ENCODE measurements around the gene RNASE4. TPM values are rescaled to one million over a fixed set of nuclear protein-coding genes. Genes with fewer than 3 reads are reported as not detected.

RNASE4 gene
- total RNA-seq, 3 donors from 2014 or later (not counting 1 experiment from before 2014, with no cell fraction given), result 0.60 to 0.68 TPM; not detected in 1

GRCh38 chr14:20711261-20711660, 26.9 kb downstream of the RNASE4 start:
- no peaks in the 10 kb centered on the region for H3K36me3 ChIP-seq (ENCODE audit: control insufficient read depth, insufficient read depth, low read length)
- Mint-ChIP-seq H3K36me3 (no peaks in the 10 kb centered on the region), H3K27ac (no peak overlapping the region), H3K9me3 (no peaks in the 10 kb centered on the region), H3K4me3 (no peak overlapping the region), H3K4me1 (no peaks in the 10 kb centered on the region), H3K27me3 (ENCODE audit: low read depth in 2 of 2) (peaks cover 5 to 18% of the 10 kb centered on the region in 2 donors)
- no peaks in the 10 kb centered on the region for H3K9me3 ChIP-seq (ENCODE audit: control insufficient read depth, insufficient read depth, low read length)
- intact Hi-C loops (cut with micrococcal nuclease), result no loop called here
- no peak overlapping the region for H3K4me3 ChIP-seq (ENCODE audit: low read length)
- TF ChIP-seq, protein P1, sequence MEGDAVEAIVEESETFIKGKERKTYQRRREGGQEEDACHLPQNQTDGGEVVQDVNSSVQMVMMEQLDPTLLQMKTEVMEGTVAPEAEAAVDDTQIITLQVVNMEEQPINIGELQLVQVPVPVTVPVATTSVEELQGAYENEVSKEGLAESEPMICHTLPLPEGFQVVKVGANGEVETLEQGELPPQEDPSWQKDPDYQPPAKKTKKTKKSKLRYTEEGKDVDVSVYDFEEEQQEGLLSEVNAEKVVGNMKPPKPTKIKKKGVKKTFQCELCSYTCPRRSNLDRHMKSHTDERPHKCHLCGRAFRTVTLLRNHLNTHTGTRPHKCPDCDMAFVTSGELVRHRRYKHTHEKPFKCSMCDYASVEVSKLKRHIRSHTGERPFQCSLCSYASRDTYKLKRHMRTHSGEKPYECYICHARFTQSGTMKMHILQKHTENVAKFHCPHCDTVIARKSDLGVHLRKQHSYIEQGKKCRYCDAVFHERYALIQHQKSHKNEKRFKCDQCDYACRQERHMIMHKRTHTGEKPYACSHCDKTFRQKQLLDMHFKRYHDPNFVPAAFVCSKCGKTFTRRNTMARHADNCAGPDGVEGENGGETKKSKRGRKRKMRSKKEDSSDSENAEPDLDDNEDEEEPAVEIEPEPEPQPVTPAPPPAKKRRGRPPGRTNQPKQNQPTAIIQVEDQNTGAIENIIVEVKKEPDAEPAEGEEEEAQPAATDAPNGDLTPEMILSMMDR (IDR thresholded peaks at IDR 0.05), result no peak
- 64% methylated on average over 4 of the region's 4 CpGs for WGBS (ENCODE audit: insufficient coverage)
- no peaks in the 10 kb centered on the region for H3K27me3 ChIP-seq (ENCODE audit: control insufficient read depth, insufficient read depth, low read length)
- ATAC-seq (no peak), DNase-seq (no peak)
- peaks cover 5% of the 10 kb centered on the region for H3K4me1 ChIP-seq (ENCODE audit: control insufficient read depth, insufficient read depth, low read length)
- no peak overlapping the region for H3K27ac ChIP-seq (ENCODE audit: low read length)

GRCh38 chr14:20711685-20712084, 27.3 kb downstream of the RNASE4 start:
- H3K9me3 Mint-ChIP-seq, result no peaks in the 10 kb centered on the region
- H3K4me3 Mint-ChIP-seq, result no peak overlapping the region
- no peaks in the 10 kb centered on the region for H3K9me3 ChIP-seq (ENCODE audit: control insufficient read depth, insufficient read depth, low read length)
- no peak overlapping the region for H3K4me3 ChIP-seq (ENCODE audit: low read length)
- intact Hi-C loops (cut with micrococcal nuclease), result no loop called here
- H3K27ac Mint-ChIP-seq, result no peak overlapping the region
- H3K4me1 Mint-ChIP-seq, result no peaks in the 10 kb centered on the region
- no peak overlapping the region for H3K27ac ChIP-seq (ENCODE audit: low read length)
- peaks cover 5% of the 10 kb centered on the region for H3K4me1 ChIP-seq (ENCODE audit: control insufficient read depth, insufficient read depth, low read length)
- ATAC-seq, result no peak
- H3K36me3 ChIP-seq (ENCODE audit: control insufficient read depth, insufficient read depth, low read length), result no peaks in the 10 kb centered on the region
- peaks cover 5 to 21% of the 10 kb centered on the region in 2 donors for H3K27me3 Mint-ChIP-seq (ENCODE audit: low read depth in 2 of 2)
- no peaks in the 10 kb centered on the region for H3K27me3 ChIP-seq (ENCODE audit: control insufficient read depth, insufficient read depth, low read length)
- 42% methylated on average over 3 of the region's 4 CpGs for WGBS (ENCODE audit: insufficient coverage)
- no peak for DNase-seq
- H3K36me3 Mint-ChIP-seq, result no peaks in the 10 kb centered on the region
- TF ChIP-seq, protein P1 (IDR thresholded peaks at IDR 0.05), result no peak

DNA sequence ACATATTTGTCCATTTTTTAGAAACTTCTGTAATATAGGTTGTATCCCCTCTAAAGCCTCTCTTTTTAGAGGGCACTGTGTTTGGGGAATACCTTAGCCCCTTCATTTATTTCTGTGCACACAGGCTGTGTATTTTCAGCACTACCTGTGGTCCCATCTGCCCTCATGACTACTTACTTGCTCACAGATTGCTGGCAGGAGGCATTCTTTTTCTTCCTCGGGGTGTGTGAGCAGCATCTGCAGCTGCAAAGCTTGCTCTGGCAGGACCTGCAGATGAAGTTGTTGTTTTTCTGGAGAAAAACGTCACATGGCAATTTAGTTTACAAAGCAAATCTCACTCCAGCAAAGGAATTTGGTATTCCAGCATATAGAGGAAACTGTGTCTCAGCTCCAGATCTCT, 28.5 kb downstream of the RNASE4 start:
- Histone ChIP-seq H3K27me3 (ENCODE audit: control insufficient read depth, insufficient read depth, low read length) (no peaks in the 10 kb centered on the region), H3K27ac (ENCODE audit: low read length) (no peak overlapping the region), H3K36me3 (ENCODE audit: control insufficient read depth, insufficient read depth, low read length) (no peaks in the 10 kb centered on the region), H3K4me1 (ENCODE audit: control insufficient read depth, insufficient read depth, low read length) (peaks cover 5% of the 10 kb centered on the region), H3K4me3 (ENCODE audit: low read length) (no peak overlapping the region), H3K9me3 (ENCODE audit: control insufficient read depth, insufficient read depth, low read length) (no peaks in the 10 kb centered on the region)
- no peak overlapping the region for H3K27ac Mint-ChIP-seq
- no peaks in the 10 kb centered on the region for H3K36me3 Mint-ChIP-seq
- WGBS (ENCODE audit: insufficient coverage), result 49% methylated on average over 2 of the region's 2 CpGs
- no peak for ATAC-seq
- no peaks in the 10 kb centered on the region for H3K9me3 Mint-ChIP-seq
- DNase-seq, result no peak
- intact Hi-C loops (cut with micrococcal nuclease), result no loop called here
- H3K4me1 Mint-ChIP-seq, result no peaks in the 10 kb centered on the region
- TF ChIP-seq, protein P1 (IDR thresholded peaks at IDR 0.05), result no peak
- H3K4me3 Mint-ChIP-seq, result no peak overlapping the region
- peaks cover 14 to 27% of the 10 kb centered on the region in 2 donors for H3K27me3 Mint-ChIP-seq (ENCODE audit: low read depth in 2 of 2)

DNA sequence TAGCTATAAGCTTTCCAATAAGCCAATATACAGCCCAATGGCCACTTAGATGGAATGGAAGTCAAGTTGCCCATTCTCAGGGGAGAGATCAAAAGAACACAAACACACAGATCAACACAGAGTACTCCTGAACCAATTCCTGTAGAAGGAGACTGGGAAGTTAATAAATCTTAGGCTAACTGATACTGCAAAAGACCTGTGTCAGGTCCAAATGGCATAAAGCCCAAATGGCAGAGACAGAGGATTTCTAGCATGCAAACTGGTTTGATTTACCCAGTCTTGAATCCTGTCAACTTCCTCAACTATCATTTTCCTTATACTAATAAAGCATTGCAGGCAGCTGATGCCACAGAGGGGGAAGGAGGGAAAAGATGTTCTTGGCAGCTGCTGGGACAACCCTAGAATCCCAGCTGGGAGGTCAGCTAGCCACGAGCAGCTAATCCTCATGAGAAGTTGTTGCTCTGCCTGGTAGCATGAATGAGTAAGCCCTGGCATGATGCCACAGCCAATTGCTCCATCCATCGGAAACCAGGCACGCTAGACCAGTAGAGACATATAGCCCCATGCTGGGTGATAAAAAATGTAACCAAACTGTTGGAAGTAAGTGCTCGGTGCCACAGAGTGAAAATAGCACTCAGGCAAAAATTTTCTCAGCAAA, 30.4 kb downstream of the RNASE4 start:
- TF ChIP-seq, protein P1 (IDR thresholded peaks at IDR 0.05), result no peak
- ATAC-seq (no peak), DNase-seq (peak in 1 of 2 donors; percentile 12)
- no peaks in the 10 kb centered on the region for H3K9me3 ChIP-seq (ENCODE audit: control insufficient read depth, insufficient read depth, low read length)
- 79% methylated on average over 4 of the region's 4 CpGs for WGBS (ENCODE audit: insufficient coverage)
- H3K27ac ChIP-seq (ENCODE audit: low read length), result peak overlapping the region; percentile 69
- H3K27me3 ChIP-seq (ENCODE audit: control insufficient read depth, insufficient read depth, low read length), result no peaks in the 10 kb centered on the region
- H3K36me3 ChIP-seq (ENCODE audit: control insufficient read depth, insufficient read depth, low read length), result no peaks in the 10 kb centered on the region
- no peak overlapping the region for H3K4me3 ChIP-seq (ENCODE audit: low read length)
- H3K4me1 Mint-ChIP-seq, result no peaks in the 10 kb centered on the region
- no peaks in the 10 kb centered on the region for H3K9me3 Mint-ChIP-seq
- H3K4me3 Mint-ChIP-seq, result no peak overlapping the region
- intact Hi-C loops (cut with micrococcal nuclease), result no loop called here
- no peaks in the 10 kb centered on the region for H3K36me3 Mint-ChIP-seq
- no peak overlapping the region for H3K27ac Mint-ChIP-seq
- peaks cover 14 to 38% of the 10 kb centered on the region in 2 donors for H3K27me3 Mint-ChIP-seq (ENCODE audit: low read depth in 2 of 2)
- H3K4me1 ChIP-seq (ENCODE audit: control insufficient read depth, insufficient read depth, low read length), result peaks cover 5% of the 10 kb centered on the region
